Neural crest cell (in vitro differentiated cells): ENCODE data around the gene NOD1. TPM values are rescaled to one million over a fixed set of nuclear protein-coding genes. Genes with fewer than 3 reads are reported as not detected.
"Not testable (repeated sequence)": the region's sequence is repeated elsewhere in the genome, so short reads cannot be mapped to it uniquely, and the experiment has no call there.

Source experiments
- DNase-seq: peaks from one replicate; pipeline ENCODE4 v3.0.0; 2021; ENCODE audit warnings: low read depth, mixed read lengths, low spot score
- H3K27ac Mint-ChIP-seq: one replicate; pipeline ENCODE4 v1.8.0; 2021; ENCODE audit warnings: mild to moderate bottlenecking, mixed read lengths; ENCODE audit not compliant: unreplicated experiment
- H3K27me3 Mint-ChIP-seq: 2 replicates; pipeline ENCODE4 v1.8.0; 2021; ENCODE audit warnings: low read depth, mild to moderate bottlenecking, mixed read lengths
- H3K36me3 Mint-ChIP-seq: 2 replicates; pipeline ENCODE4 v1.8.0; 2021; ENCODE audit warnings: low read depth, mild to moderate bottlenecking, mixed read lengths
- H3K4me1 Mint-ChIP-seq: 2 replicates; pipeline ENCODE4 v1.8.0; 2021; ENCODE audit warnings: mixed read lengths
- H3K4me3 Mint-ChIP-seq: one replicate; pipeline ENCODE4 v1.8.0; 2021; ENCODE audit warnings: mild to moderate bottlenecking, mixed read lengths
- H3K9me3 Mint-ChIP-seq: 2 replicates; pipeline ENCODE4 v1.8.0; 2021; ENCODE audit warnings: mixed read lengths
- long read RNA-seq: library from polyadenylated mRNA; unstranded; transcript quantifications from one replicate; pipeline ENCODE4 v2.0.0, GENCODE V29; 2020
- total RNA-seq: library from RNA; stranded (reverse); gene quantifications from 2 replicates; pipeline ENCODE4 v1.2.1, GENCODE V29; 2021
- TF ChIP-seq, protein P1 (sequence below): fragments of 200-600 bp; sonication (generic); conservative IDR thresholded peaks from 2 replicates; pipeline ENCODE4 v1.5.0; 2021; ENCODE audit warnings: antibody characterized with exemption, mild to moderate bottlenecking

The NOD1 gene
- 8.1 and 9.1 TPM in 2 replicates for total RNA-seq
- long read RNA-seq, partial matches to known transcripts = 5 of 11 reads
- long read RNA-seq, other reads (novel, unspliced or antisense) = 6 of 11 reads

DNA sequence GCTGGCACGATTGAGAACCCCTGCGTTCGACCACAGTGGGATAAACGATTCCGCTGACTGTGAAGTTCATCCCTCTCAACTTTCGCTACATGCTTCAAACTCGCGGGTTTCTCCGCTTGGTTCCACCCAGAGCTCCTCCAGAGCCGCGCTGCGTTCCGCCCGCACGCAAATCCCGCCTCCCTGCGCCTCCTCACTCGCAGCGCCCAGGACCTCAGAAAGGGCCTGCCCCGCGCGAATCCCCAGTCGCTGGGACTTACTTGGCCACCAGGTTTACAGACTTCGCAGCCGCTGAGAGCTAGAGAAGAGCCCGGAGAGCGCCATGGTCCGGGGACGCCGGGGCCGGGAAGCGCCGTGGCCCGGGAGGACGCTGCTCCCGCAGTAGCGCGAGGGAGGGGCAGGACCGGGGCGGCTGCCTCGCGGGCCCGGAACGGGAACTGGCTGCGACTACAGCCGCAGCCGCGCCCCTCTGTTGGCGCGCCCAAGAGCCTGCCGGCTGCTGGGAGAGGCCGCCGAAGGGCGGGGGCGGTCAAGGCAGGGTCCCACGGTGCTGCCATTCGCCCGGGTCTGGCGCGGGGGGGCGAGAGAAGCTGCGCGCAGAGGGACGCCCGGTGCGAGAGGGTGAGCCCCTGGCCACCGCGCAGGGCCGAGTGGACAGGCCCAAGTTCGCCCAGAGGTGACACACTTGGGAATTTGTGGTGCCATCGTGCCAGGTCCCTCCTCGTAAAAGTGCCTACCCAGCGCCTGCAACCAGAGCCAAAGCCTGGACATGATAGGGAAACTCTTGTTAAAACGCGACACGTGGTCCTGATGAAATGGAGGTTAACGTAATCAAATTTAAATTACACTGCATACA lies at the start of gene NOD1:
TSS of gene NOD1 (minus strand) at position 436 of the 853 bp plus-strand sequence. CDS start 21,863 bp downstream, outside the sequence.
- no peaks in the 10 kb centered on the region for H3K36me3 Mint-ChIP-seq
- peak within 1 kb of the TSS; percentile 92 for H3K4me3 Mint-ChIP-seq
- peaks cover 4% of the 10 kb centered on the region for H3K27me3 Mint-ChIP-seq
- TF ChIP-seq, protein P1, sequence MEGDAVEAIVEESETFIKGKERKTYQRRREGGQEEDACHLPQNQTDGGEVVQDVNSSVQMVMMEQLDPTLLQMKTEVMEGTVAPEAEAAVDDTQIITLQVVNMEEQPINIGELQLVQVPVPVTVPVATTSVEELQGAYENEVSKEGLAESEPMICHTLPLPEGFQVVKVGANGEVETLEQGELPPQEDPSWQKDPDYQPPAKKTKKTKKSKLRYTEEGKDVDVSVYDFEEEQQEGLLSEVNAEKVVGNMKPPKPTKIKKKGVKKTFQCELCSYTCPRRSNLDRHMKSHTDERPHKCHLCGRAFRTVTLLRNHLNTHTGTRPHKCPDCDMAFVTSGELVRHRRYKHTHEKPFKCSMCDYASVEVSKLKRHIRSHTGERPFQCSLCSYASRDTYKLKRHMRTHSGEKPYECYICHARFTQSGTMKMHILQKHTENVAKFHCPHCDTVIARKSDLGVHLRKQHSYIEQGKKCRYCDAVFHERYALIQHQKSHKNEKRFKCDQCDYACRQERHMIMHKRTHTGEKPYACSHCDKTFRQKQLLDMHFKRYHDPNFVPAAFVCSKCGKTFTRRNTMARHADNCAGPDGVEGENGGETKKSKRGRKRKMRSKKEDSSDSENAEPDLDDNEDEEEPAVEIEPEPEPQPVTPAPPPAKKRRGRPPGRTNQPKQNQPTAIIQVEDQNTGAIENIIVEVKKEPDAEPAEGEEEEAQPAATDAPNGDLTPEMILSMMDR = peak; percentile 42
- no peaks in the 10 kb centered on the region for H3K9me3 Mint-ChIP-seq
- H3K4me1 Mint-ChIP-seq = peaks cover 13% of the 10 kb centered on the region
- peak within 1 kb of the TSS; percentile 4 for H3K27ac Mint-ChIP-seq
- peak; percentile 59 for DNase-seq

DNA sequence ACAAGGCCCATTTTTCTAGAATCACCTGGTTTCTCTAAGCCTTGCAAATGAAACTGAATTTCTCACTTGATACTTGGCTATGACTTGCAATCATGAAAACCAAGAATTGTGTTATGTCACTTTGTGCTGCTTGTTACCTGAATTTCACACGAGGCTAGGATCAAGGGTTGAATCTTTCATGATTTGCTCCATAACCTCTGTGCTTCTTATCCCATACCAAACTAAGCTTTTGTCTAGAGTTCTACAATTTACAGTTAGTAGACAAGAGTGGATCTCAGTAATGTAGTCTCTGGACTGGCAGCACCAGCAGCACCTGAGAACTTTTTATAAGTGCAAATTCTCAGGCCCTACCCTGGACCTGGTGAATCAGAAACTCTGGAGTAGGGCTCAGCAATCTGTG lies 48.7 kb upstream of the NOD1 start:
- not testable (repeated sequence) for DNase-seq, H3K36me3 Mint-ChIP-seq, H3K9me3 Mint-ChIP-seq, H3K4me1 Mint-ChIP-seq, H3K27me3 Mint-ChIP-seq, H3K4me3 Mint-ChIP-seq, H3K27ac Mint-ChIP-seq

DNA sequence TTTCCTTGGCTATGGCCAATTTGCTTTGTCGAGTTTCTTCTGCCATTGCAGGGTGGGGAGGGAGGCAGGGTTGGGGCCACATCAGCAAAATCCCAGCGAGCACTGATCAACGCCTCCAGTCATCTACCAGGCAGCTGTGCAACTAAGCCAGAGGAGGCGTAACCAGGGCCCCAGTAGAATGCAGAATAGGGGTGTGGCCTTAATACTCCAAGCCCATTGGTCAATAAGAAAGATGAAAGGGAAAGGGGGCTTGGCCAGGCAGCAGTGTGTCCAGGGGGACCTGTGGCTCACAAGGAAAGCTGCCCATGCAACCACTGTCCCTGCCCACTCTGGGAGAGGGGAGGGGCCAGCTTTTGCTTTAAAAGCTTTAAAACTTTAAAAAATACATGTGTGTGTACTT lies 47.6 kb upstream of the NOD1 start:
- H3K4me3 Mint-ChIP-seq = no peak overlapping the region
- no peaks in the 10 kb centered on the region for H3K4me1 Mint-ChIP-seq
- H3K9me3 Mint-ChIP-seq = no peaks in the 10 kb centered on the region
- peaks cover 3% of the 10 kb centered on the region for H3K36me3 Mint-ChIP-seq
- TF ChIP-seq, protein P1 = no peak
- no peaks in the 10 kb centered on the region for H3K27me3 Mint-ChIP-seq
- no peak for DNase-seq
- no peak overlapping the region for H3K27ac Mint-ChIP-seq

- H3K4me3 Mint-ChIP-seq = no peak overlapping the region
- DNase-seq = no peak
- no peaks in the 10 kb centered on the region for H3K9me3 Mint-ChIP-seq
- no peaks in the 10 kb centered on the region for H3K27me3 Mint-ChIP-seq
- peaks cover 2% of the 10 kb centered on the region for H3K4me1 Mint-ChIP-seq
- H3K27ac Mint-ChIP-seq = no peak overlapping the region
- TF ChIP-seq, protein P1 = no peak
- peaks cover 3% of the 10 kb centered on the region for H3K36me3 Mint-ChIP-seq
Observed at GRCh38 chr7:30525429-30525828, 46.8 kb upstream of the NOD1 start.

- no peak for DNase-seq
- Mint-ChIP-seq H3K4me3 (no peak overlapping the region), H3K36me3 (peaks cover 3% of the 10 kb centered on the region), H3K4me1 (peaks cover 5% of the 10 kb centered on the region), H3K27me3 (no peaks in the 10 kb centered on the region), H3K27ac (no peak overlapping the region), H3K9me3 (no peaks in the 10 kb centered on the region)
- TF ChIP-seq, protein P1 = no peak
Observed at GRCh38 chr7:30524545-30524944, 46.0 kb upstream of the NOD1 start.

DNA sequence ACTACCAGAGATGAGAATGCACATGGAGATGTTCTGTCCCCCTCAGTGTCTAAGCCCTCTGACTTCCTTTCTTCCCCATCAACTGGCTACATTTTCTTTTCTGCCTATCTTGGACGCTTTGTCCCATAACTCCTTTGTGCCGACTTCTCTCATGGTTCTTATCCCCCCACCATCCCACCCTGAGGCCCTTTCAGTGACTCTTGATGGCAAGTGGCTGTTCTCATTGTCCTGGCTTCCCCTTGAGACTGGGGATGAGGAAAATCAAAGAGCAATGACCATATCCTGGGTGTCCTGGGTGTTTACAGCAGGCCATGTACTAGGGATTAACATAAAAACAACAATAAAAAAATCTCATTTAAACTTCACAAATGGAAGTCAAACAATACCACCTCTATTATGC lies 44.9 kb upstream of the NOD1 start:
- Mint-ChIP-seq H3K27me3 (no peaks in the 10 kb centered on the region), H3K9me3 (no peaks in the 10 kb centered on the region)
- no peak for DNase-seq

More for the DNA sequence above, 44.9 kb upstream of the NOD1 start:
- TF ChIP-seq, protein P1 = no peak
- H3K27ac Mint-ChIP-seq = no peak overlapping the region
- H3K36me3 Mint-ChIP-seq = peaks cover 3% of the 10 kb centered on the region
- H3K4me3 Mint-ChIP-seq = no peak overlapping the region
- peaks cover 5% of the 10 kb centered on the region for H3K4me1 Mint-ChIP-seq
